Measurements from ENCODE around the gene CASKIN1. TPM values are rescaled to one million over a fixed set of nuclear protein-coding genes. Genes with fewer than 3 reads are reported as not detected.

Gene CASKIN1
- total RNA-seq, 2 experiments from 2014 or later, result 0.23 to 0.70 TPM

GRCh38 chr16:2167068-2167638, 29.3 kb downstream of the CASKIN1 start:
- POLR2A ChIA-PET, result interaction anchor here (1.9 kb wide), 1 partner anchor 12 kb away, joined by 6 read pairs; the partner anchor contains the start of gene TRAF7
- CTCF ChIA-PET, result no interaction called here

- ChIA-PET POLR2A (interaction anchor here (1.9 kb wide), 1 partner anchor 11 kb away, joined by 6 read pairs; the partner anchor contains the start of gene TRAF7), CTCF (no interaction called here)
Measured at GRCh38 chr16:2166263-2167067, 29.9 kb downstream of the CASKIN1 start.

- ChIA-PET POLR2A (no interaction called here), CTCF (no interaction called here)
Measured at GRCh38 chr16:2165861-2166260, 30.5 kb downstream of the CASKIN1 start.

GRCh38 chr16:2163211-2163881, 33.1 kb downstream of the CASKIN1 start:
- POLR2A ChIA-PET, result no interaction called here
- CTCF ChIA-PET, result no interaction called here

GRCh38 chr16:2162676-2163118, 33.7 kb downstream of the CASKIN1 start:
- CTCF ChIA-PET, result no interaction called here
- POLR2A ChIA-PET, result no interaction called here

GRCh38 chr16:2161911-2162310, 34.5 kb downstream of the CASKIN1 start:
- POLR2A ChIA-PET, result no interaction called here

GRCh38 chr16:2160915-2161551, 35.4 kb downstream of the CASKIN1 start:
- CTCF ChIA-PET, result no interaction called here
- POLR2A ChIA-PET, result no interaction called here

More at GRCh38 chr16:2161911-2162310, 34.5 kb downstream of the CASKIN1 start:
- CTCF ChIA-PET, result no interaction called here

- ChIA-PET CTCF (no interaction called here), POLR2A (no interaction called here)
Measured at GRCh38 chr16:2159175-2159838, 37.1 kb downstream of the CASKIN1 start.

GRCh38 chr16:2158262-2158638, 38.2 kb downstream of the CASKIN1 start:
- ChIA-PET CTCF (no interaction called here), POLR2A (no interaction called here)

- ChIA-PET CTCF (no interaction called here), POLR2A (interaction anchor here (0.7 kb wide), 1 partner anchor 193 kb away, joined by 4 read pairs; the partner anchor contains the start of gene RPS2)
Measured at GRCh38 chr16:2157480-2158261, 38.7 kb downstream of the CASKIN1 start.

GRCh38 chr16:2156849-2157224, 39.6 kb downstream of the CASKIN1 start:
- CTCF ChIA-PET, result no interaction called here
- POLR2A ChIA-PET, result no interaction called here

- ChIA-PET POLR2A (interaction anchor here (0.6 to 1.8 kb wide), 16 partner anchors 11 to 543 kb away, joined by 3 to 20 read pairs (median 4); partner anchors contain the start of genes ABCA3, ECI1, MSRB1 and RNPS1), CTCF (interaction anchor here (1.6 to 2.1 kb wide), 2 partner anchors 10 to 39 kb away, joined by 5 to 9 read pairs; no protein-coding TSS in a partner anchor)
Measured at GRCh38 chr16:2155977-2156848, 40.2 kb downstream of the CASKIN1 start.

GRCh38 chr16:2155091-2155950, 41.1 kb downstream of the CASKIN1 start, which contains the start of gene TRAF7:
Gene TRAF7, plus strand, starts transcription at chr16:2155782. Its CDS starts 8,139 bp downstream, at chr16:2163921.
- ChIA-PET POLR2A (interaction anchor here (0.7 to 1.8 kb wide), 21 partner anchors 10 to 430 kb away, joined by 3 to 20 read pairs (median 5); partner anchors contain the start of genes ABCA3, ECI1, MSRB1 and PKD1), CTCF (interaction anchor here (0.5 to 6.8 kb wide), 6 partner anchors 9 to 1005 kb away, joined by 3 to 42 read pairs (median 4); no protein-coding TSS in a partner anchor)

- POLR2A ChIA-PET, result interaction anchor here (0.7 to 1.8 kb wide), 15 partner anchors 9 to 430 kb away, joined by 3 to 20 read pairs (median 6); partner anchors contain the start of genes ECI1, MSRB1, PKD1 and RNPS1
- CTCF ChIA-PET, result interaction anchor here (0.5 to 6.8 kb wide), 5 partner anchors 8 to 1004 kb away, joined by 3 to 42 read pairs (median 5); no protein-coding TSS in a partner anchor
Measured at GRCh38 chr16:2154533-2155090, 41.8 kb downstream of the CASKIN1 start.

- POLR2A ChIA-PET, result interaction anchor here (0.5 to 0.9 kb wide), 3 partner anchors 99 to 400 kb away, joined by 4 to 6 read pairs (median 4); partner anchors contain the start of gene ECI1
Measured at GRCh38 chr16:2152695-2153506, 43.5 kb downstream of the CASKIN1 start.

More at GRCh38 chr16:2152695-2153506, 43.5 kb downstream of the CASKIN1 start:
- CTCF ChIA-PET, result interaction anchor here (0.6 to 6.8 kb wide), 4 partner anchors 13 to 149 kb away, joined by 3 to 42 read pairs (median 6); partner anchors contain the start of gene ECI1
